Measurements from ENCODE around the gene BANP. TPM values are rescaled to one million over a fixed set of nuclear protein-coding genes. Genes with fewer than 3 reads are reported as not detected.

BANP gene, protein sequence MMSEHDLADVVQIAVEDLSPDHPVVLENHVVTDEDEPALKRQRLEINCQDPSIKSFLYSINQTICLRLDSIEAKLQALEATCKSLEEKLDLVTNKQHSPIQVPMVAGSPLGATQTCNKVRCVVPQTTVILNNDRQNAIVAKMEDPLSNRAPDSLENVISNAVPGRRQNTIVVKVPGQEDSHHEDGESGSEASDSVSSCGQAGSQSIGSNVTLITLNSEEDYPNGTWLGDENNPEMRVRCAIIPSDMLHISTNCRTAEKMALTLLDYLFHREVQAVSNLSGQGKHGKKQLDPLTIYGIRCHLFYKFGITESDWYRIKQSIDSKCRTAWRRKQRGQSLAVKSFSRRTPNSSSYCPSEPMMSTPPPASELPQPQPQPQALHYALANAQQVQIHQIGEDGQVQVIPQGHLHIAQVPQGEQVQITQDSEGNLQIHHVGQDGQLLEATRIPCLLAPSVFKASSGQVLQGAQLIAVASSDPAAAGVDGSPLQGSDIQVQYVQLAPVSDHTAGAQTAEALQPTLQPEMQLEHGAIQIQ
- total RNA-seq (2021; fragmentation: NEBNext Ultra II Directional; extraction: Animal tissue kit (Norgen Biotek cat#: 25700)) (39.3 and 39.8 TPM in 2 replicates), polyA plus RNA-seq (2011; rRNA removed) (25.8 and 29.0 TPM in 2 replicates), polyA minus RNA-seq (2011; rRNA and poly(A)+ RNA removed) (45.5 and 52.3 TPM in 2 replicates)
- polyA plus RNA-seq (2011; cell fraction: cytosol; rRNA removed) = 33.5 TPM
- polyA plus RNA-seq (2011; cell fraction: nucleus; rRNA removed) = 65.3 TPM
- 20.1 to 25.9 TPM (median 23.8 TPM) in 4 replicates for polyA plus RNA-seq (2012, experiment 1 of 2)
- 21.4 TPM for polyA plus RNA-seq (2012, experiment 2 of 2)
- 20.6 TPM for polyA plus RNA-seq (2013, experiment 1 of 2)
- 21.1 TPM for polyA plus RNA-seq (2013, experiment 2 of 2)
- 25.0 TPM for polyA minus RNA-seq (2011; cell fraction: cytosol; rRNA and poly(A)+ RNA removed)
- 52.7 TPM for polyA minus RNA-seq (2011; cell fraction: nucleus; rRNA and poly(A)+ RNA removed)
- long read RNA-seq, experiment 1, partial matches to known transcripts = 7 of 14 reads
- long read RNA-seq, experiment 1, other reads (novel, unspliced or antisense) = 6 of 14 reads
- long read RNA-seq, experiment 2 = 0 reads

DNA sequence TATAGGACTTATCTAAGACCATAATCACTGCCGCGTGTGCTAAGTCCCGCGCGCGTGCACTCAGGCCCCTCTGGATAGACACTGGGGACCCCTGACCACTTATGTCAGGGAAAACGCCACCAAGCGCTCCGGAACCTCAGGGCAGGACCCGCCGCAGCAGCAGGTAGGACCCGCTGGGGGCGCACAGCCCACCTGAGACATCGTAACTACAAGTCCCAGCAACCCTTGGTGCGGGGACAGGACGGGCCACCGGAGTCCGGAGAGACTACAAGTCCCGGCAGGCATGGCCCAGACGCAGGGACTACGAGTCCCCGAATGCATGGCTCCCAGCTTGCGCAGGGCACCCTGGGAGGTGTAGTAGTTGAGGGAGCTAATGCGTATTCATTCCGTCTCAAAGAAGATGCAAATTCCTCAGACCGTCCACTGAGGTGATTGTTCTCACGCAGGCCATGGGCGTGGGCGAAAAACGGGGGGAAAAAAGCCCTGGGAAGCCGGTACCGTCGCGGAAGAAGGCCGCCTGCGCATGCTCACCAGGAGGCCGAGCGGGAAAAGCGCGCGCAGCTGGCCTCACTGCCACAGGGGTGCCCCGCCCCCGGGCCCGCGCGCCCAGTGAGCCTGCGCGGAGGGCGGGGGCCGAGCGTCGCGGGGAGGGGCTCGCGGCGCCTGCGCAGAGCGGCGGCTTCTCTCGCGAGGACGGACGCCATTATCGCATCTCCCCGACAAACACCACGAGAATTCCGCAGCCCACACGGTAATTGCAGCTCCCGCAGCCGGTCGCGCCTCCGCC, at the start of gene BANP:
Gene BANP (plus strand): TSS at position 670 of the 787 bp plus-strand sequence. CDS start 23,682 bp downstream, outside the sequence.
- H3K18ac ChIP-seq (ENCODE audit: extremely low read depth, low read length) = peak within 1 kb of the TSS; percentile 99
- CTCF ChIA-PET (ENCODE audit: partially characterized antibody) = interaction anchor here (0.8 to 2.5 kb wide), 2 partner anchors 172 to 209 kb away, joined by 3 to 13 read pairs; no protein-coding TSS in a partner anchor
- H2AK5ac ChIP-seq (ENCODE audit: low read depth, low read length) = peak within 1 kb of the TSS; percentile 67
- peaks cover 20% of the 10 kb centered on the region for H3K79me1 ChIP-seq (ENCODE audit: low read depth, low read length)
- peak; percentile 72 for FAIRE-seq
- H4K91ac ChIP-seq (replicated peaks; ENCODE audit: insufficient read length, low read length) = peak within 1 kb of the TSS; percentile 98
- peak within 1 kb of the TSS; percentile 99; the same call in 1 of the 2 replicates for H2BK15ac ChIP-seq (ENCODE audit: low read length)
- H3K4me3 ChIP-seq (ENCODE audit: extremely low read depth in 1 of 4, insufficient read depth in 2 of 4, low read depth in 3 of 4, low read length in 4 of 4) = peak within 1 kb of the TSS; percentile 69 to 100 (median 88)
- H2BK120ac ChIP-seq (replicated peaks; ENCODE audit: low read depth, low read length) = peak within 1 kb of the TSS; percentile 86
- WGBS, 2 experiments (ENCODE audit: extremely low coverage in 1 of 2, insufficient coverage in 1 of 2, insufficient read length in 1 of 2, insufficient replicate concordance in 2 of 2, low coverage in 1 of 2, low lambda C conversion rate in 2 of 2, missing lambda C conversion rate in 1 of 2) = 1% methylated on average over 47 of the region's 73 CpGs; no CpG with 5 or more reads in 1 of the 2 experiments
- no peak within 1 kb of the TSS for H3K23ac ChIP-seq (ENCODE audit: insufficient read length)
- H3K36me3 ChIP-seq (ENCODE audit: control insufficient read depth in 2 of 4, insufficient read depth in 4 of 4, low read length in 3 of 4) = peaks cover 0 to 9% (median 2%) of the 10 kb centered on the region in 4 experiments; a peak in 3 of 8 replicates
- peak within 1 kb of the TSS; percentile 99 for H2BK5ac ChIP-seq (ENCODE audit: low read depth, low read length)
- H3K4me1 ChIP-seq (replicated peaks in 1 of 4; ENCODE audit: control insufficient read depth in 3 of 4, insufficient read depth in 4 of 4, low read length in 3 of 4) = peaks cover 2 to 10% (median 6%) of the 10 kb centered on the region in 4 experiments
- H2BK12ac ChIP-seq (ENCODE audit: low read depth, low read length) = peak within 1 kb of the TSS; percentile 88; the same call in 1 of the 2 replicates
- H3K4ac ChIP-seq (replicated peaks; ENCODE audit: insufficient read length, low read depth, low read length) = peak within 1 kb of the TSS; percentile 100
- H3K9me3 ChIP-seq (ENCODE audit: insufficient read depth in 2 of 2, low read depth in 1 of 2, low read length in 1 of 2) = no peaks in the 10 kb centered on the region
- POLR2A ChIA-PET (ENCODE audit: partially characterized antibody) = interaction anchor here (0.6 to 5.2 kb wide), 19 partner anchors 8 to 583 kb away, joined by 3 to 40 read pairs (median 3); partner anchors contain the start of genes KLHDC4 and SLC7A5
- H4K20me1 ChIP-seq (replicated peaks in 1 of 2; ENCODE audit: control insufficient read depth in 1 of 2, insufficient read depth in 2 of 2, low read length in 2 of 2) = peaks cover 2 to 6% of the 10 kb centered on the region in 2 experiments
- H4K8ac ChIP-seq (ENCODE audit: extremely low read depth, insufficient read depth, low read length) = peak within 1 kb of the TSS; percentile 99
- peaks cover 9% of the 10 kb centered on the region for H3K23me2 ChIP-seq (ENCODE audit: low read depth, low read length)
- peak within 1 kb of the TSS; percentile 97 to 99 (median 98) for H3K9ac ChIP-seq (replicated peaks in 1 of 4; ENCODE audit: extremely low read depth in 1 of 4, low read depth in 3 of 4, low read length in 3 of 4)
- peak within 1 kb of the TSS; percentile 95 to 96 for H3K4me2 ChIP-seq (ENCODE audit: insufficient read depth in 1 of 2, low read depth in 2 of 2, low read length in 2 of 2)
- H3K79me2 ChIP-seq (ENCODE audit: control insufficient read depth in 1 of 2, insufficient read depth in 2 of 2, low read length in 2 of 2) = peaks cover 7 to 43% of the 10 kb centered on the region in 2 experiments
- H4K5ac ChIP-seq (ENCODE audit: insufficient read length, low read depth, low read length) = peak within 1 kb of the TSS; percentile 98
- DNase-seq (ENCODE audit: low read depth in 1 of 2, low spot score in 2 of 2) = peak; percentile 93 to 99
- H3K27ac ChIP-seq (ENCODE audit: low read depth, low read length) = peak within 1 kb of the TSS; percentile 95
- peak within 1 kb of the TSS; percentile 25 for H3K14ac ChIP-seq (ENCODE audit: insufficient read length)
- H2AFZ ChIP-seq (ENCODE audit: low read length) = peak within 1 kb of the TSS; percentile 88; the same call in 1 of the 2 replicates
- peak within 1 kb of the TSS; percentile 96 for H3K56ac ChIP-seq (replicated peaks; ENCODE audit: insufficient read length, low read depth, low read length)
- no peaks in the 10 kb centered on the region for H3K27me3 ChIP-seq (replicated peaks in 1 of 4; ENCODE audit: control insufficient read depth in 3 of 4, extremely low read depth in 1 of 4, insufficient read depth in 3 of 4, low read length in 3 of 4)
- H2BK20ac ChIP-seq (ENCODE audit: low read length) = no peak within 1 kb of the TSS
- TF ChIP-seq EP300 (IDR thresholded peaks at IDR 0.05; ENCODE audit: borderline replicate concordance in 1 of 2, low read depth in 2 of 2, low read length in 2 of 2) (no peak), POLR2A (IDR thresholded peaks at IDR 0.05; ENCODE audit: control extremely low read depth in 1 of 2, low read depth in 2 of 2, low read length in 2 of 2) (peak; percentile 52 to 65), SUZ12 (IDR thresholded peaks at IDR 0.05; ENCODE audit: low read length) (no peak), CTBP2 (IDR thresholded peaks at IDR 0.05; ENCODE audit: borderline replicate concordance, insufficient read depth, insufficient read length, low read length) (peak; percentile 67), POLR2AphosphoS5 (IDR thresholded peaks at IDR 0.05; ENCODE audit: low read depth, low read length) (peak; percentile 64), CBX5 (IDR thresholded peaks at IDR 0.05; ENCODE audit: low read depth, low read length) (no peak)
